Astrocyte (in vitro differentiated cells and primary cell): ENCODE data around the gene PTPRD.

Experiments
- CTCF ChIP-seq: IDR thresholded peaks from 2 replicates; pipeline ENCODE4 v1.5.1; 2011; ENCODE audit warnings: low read depth, mild to moderate bottlenecking, inconsistent platforms, low read length, moderate library complexity; ENCODE audit not compliant: insufficient read depth
- EZH2 ChIP-seq: IDR thresholded peaks from 2 replicates; pipeline ENCODE4 v1.6.1; 2012; ENCODE audit warnings: mild to moderate bottlenecking, low read length, inconsistent platforms; ENCODE audit not compliant: insufficient read depth

- TF ChIP-seq CTCF (no peak), EZH2 (no peak)
Measured at GRCh38 chr9:8651070-8651845, 1961.5 kb downstream of the PTPRD start.
